Ishikawa (cell line): Measurements from ENCODE around the gene TEAD1.

ENCODE experiments used
- FOXM1 ChIP-seq: IDR thresholded peaks from 2 replicates; pipeline ENCODE4 v1.6.1; 2012; ENCODE audit warnings: low read depth, borderline replicate concordance
- TAF1 ChIP-seq: IDR thresholded peaks from 2 replicates; pipeline ENCODE4 v1.6.1; 2012; ENCODE audit warnings: low read depth, mild to moderate bottlenecking
- TEAD4 ChIP-seq: IDR thresholded peaks from 2 replicates; pipeline ENCODE4 v1.6.1; 2012
- TF ChIP-seq, protein P1 (sequence below): IDR thresholded peaks from 2 replicates; pipeline ENCODE4 v1.6.1; 2012
- TF ChIP-seq, protein P2 (sequence below): IDR thresholded peaks from 2 replicates; pipeline ENCODE4 v1.6.1; 2012; ENCODE audit warnings: low read depth, mild to moderate bottlenecking

DNA sequence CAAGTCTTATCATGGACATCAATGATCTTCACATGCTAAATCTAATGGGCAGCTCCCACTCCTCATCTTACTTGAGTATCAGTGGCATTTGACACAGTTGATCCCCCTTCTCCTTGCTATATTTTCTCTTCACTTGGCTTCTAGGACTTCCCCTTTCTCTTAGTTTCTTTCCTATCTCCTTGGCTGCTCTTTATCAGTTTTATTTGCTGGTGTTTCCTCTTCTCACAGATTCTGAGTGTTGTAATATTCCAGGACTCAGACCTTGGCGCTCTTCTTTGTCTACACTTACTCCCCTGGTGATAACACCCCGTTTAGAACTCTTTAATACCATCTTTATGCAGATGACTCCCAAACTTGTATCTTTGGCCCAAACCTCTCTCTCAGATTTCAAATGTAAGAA lies 301.0 kb downstream of the TEAD1 start:
- TF ChIP-seq, protein P1, sequence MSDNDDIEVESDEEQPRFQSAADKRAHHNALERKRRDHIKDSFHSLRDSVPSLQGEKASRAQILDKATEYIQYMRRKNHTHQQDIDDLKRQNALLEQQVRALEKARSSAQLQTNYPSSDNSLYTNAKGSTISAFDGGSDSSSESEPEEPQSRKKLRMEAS, result no peak
- TF ChIP-seq, protein P2, sequence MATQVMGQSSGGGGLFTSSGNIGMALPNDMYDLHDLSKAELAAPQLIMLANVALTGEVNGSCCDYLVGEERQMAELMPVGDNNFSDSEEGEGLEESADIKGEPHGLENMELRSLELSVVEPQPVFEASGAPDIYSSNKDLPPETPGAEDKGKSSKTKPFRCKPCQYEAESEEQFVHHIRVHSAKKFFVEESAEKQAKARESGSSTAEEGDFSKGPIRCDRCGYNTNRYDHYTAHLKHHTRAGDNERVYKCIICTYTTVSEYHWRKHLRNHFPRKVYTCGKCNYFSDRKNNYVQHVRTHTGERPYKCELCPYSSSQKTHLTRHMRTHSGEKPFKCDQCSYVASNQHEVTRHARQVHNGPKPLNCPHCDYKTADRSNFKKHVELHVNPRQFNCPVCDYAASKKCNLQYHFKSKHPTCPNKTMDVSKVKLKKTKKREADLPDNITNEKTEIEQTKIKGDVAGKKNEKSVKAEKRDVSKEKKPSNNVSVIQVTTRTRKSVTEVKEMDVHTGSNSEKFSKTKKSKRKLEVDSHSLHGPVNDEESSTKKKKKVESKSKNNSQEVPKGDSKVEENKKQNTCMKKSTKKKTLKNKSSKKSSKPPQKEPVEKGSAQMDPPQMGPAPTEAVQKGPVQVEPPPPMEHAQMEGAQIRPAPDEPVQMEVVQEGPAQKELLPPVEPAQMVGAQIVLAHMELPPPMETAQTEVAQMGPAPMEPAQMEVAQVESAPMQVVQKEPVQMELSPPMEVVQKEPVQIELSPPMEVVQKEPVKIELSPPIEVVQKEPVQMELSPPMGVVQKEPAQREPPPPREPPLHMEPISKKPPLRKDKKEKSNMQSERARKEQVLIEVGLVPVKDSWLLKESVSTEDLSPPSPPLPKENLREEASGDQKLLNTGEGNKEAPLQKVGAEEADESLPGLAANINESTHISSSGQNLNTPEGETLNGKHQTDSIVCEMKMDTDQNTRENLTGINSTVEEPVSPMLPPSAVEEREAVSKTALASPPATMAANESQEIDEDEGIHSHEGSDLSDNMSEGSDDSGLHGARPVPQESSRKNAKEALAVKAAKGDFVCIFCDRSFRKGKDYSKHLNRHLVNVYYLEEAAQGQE, result no peak
- TF ChIP-seq TAF1, result no peak
- TF ChIP-seq FOXM1, result no peak
- TF ChIP-seq TEAD4, result no peak
